Glutamatergic neuron (in vitro differentiated cells): ENCODE data around the gene LRRC43. TPM values are rescaled to one million over a fixed set of nuclear protein-coding genes. Genes with fewer than 3 reads are reported as not detected.

ENCODE experiments used
- DNase-seq: peaks from one replicate; pipeline ENCODE4 v3.0.0; 2022
- H3K27ac Mint-ChIP-seq: one replicate; pipeline ENCODE4 v1.8.0; 2020; ENCODE audit warnings: mild to moderate bottlenecking, mixed read lengths, inconsistent platforms; ENCODE audit not compliant: unreplicated experiment
- H3K27me3 Mint-ChIP-seq: one replicate; pipeline ENCODE4 v1.8.0; 2020; ENCODE audit warnings: mild to moderate bottlenecking, moderate library complexity, mixed read lengths, inconsistent platforms; ENCODE audit not compliant: unreplicated experiment
- H3K36me3 Mint-ChIP-seq: one replicate; pipeline ENCODE4 v1.8.0; 2020; ENCODE audit warnings: mild to moderate bottlenecking, mixed read lengths, inconsistent platforms; ENCODE audit not compliant: unreplicated experiment
- H3K4me1 Mint-ChIP-seq: one replicate; pipeline ENCODE4 v1.8.0; 2020; ENCODE audit warnings: mild to moderate bottlenecking, low read depth, mixed read lengths, inconsistent platforms; ENCODE audit not compliant: unreplicated experiment
- H3K4me3 Mint-ChIP-seq: one replicate; pipeline ENCODE4 v1.8.0; 2020; ENCODE audit warnings: mild to moderate bottlenecking, mixed read lengths, inconsistent platforms; ENCODE audit not compliant: unreplicated experiment
- H3K9me3 Mint-ChIP-seq: one replicate; pipeline ENCODE4 v1.8.0; 2020; ENCODE audit warnings: mild to moderate bottlenecking, moderate library complexity, mixed read lengths, inconsistent platforms; ENCODE audit not compliant: unreplicated experiment
- total RNA-seq: library from RNA; stranded (reverse); fragmentation: NEBNext Ultra II Directional; extraction: Animal tissue kit (Norgen Biotek cat#: 25700); gene quantifications from one replicate; pipeline ENCODE4 v1.2.1, GENCODE V29; 2021; ENCODE audit not compliant: unreplicated experiment
- TF ChIP-seq, protein P1 (sequence below): fragments of 200-600 bp; sonication (generic); IDR thresholded peaks from one replicate; pipeline ENCODE4 v1.5.0; 2021; ENCODE audit not compliant: partially characterized antibody, unreplicated experiment

Gene LRRC43
- total RNA-seq, 1 donor from 2014 or later: 4.3 TPM

DNA sequence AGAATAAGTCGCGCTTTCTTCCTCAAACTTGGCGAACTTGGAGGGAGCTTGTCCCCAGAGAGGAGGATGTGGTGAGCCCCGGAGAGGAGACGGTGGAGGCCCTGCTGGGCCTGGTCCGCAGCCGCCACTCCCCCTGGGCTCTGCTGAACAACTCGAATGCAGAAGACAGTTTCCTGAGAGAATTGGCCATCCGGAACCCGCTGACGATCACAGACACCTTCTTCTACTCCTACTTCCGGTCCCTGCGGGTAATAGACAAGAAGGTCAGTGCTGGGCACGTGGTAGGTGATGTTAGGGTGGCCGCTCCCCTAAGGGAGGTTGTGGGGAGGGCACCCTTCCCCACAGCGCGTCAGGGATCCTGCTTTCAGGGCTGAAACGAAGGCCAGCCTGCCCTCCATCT is 1.6 kb downstream of the LRRC43 start:
- Mint-ChIP-seq H3K4me3 (peak overlapping the region; percentile 52), H3K36me3 (no peaks in the 10 kb centered on the region), H3K27ac (no peak overlapping the region), H3K27me3 (peaks cover 5% of the 10 kb centered on the region), H3K9me3 (peaks cover 8% of the 10 kb centered on the region), H3K4me1 (peaks cover 3% of the 10 kb centered on the region)
- TF ChIP-seq, protein P1, sequence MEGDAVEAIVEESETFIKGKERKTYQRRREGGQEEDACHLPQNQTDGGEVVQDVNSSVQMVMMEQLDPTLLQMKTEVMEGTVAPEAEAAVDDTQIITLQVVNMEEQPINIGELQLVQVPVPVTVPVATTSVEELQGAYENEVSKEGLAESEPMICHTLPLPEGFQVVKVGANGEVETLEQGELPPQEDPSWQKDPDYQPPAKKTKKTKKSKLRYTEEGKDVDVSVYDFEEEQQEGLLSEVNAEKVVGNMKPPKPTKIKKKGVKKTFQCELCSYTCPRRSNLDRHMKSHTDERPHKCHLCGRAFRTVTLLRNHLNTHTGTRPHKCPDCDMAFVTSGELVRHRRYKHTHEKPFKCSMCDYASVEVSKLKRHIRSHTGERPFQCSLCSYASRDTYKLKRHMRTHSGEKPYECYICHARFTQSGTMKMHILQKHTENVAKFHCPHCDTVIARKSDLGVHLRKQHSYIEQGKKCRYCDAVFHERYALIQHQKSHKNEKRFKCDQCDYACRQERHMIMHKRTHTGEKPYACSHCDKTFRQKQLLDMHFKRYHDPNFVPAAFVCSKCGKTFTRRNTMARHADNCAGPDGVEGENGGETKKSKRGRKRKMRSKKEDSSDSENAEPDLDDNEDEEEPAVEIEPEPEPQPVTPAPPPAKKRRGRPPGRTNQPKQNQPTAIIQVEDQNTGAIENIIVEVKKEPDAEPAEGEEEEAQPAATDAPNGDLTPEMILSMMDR: no peak
- no peak for DNase-seq

DNA sequence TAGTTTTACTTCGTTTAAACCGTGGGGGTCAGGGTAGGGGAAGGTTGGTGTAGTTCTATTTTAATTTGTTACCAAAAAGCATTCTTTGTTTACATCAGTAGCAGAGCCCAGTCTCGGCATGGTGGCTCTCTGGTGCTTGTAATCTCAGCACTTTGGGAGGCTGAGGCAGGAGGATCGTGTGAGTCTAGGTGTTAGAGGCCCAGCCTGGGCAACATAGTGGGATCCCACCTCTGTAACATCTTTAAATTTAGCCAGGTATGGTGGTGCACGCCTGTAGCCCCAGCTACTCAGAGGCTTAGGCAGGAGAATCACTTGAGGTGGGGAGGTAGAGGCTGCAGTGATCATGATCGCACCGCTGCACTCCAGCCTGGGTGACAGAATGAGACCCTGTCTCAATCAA is 2.2 kb downstream of the LRRC43 start:
- Mint-ChIP-seq H3K36me3 (no peaks in the 10 kb centered on the region), H3K27me3 (peaks cover 5% of the 10 kb centered on the region), H3K27ac (no peak overlapping the region), H3K4me3 (no peak overlapping the region), H3K4me1 (peaks cover 3% of the 10 kb centered on the region), H3K9me3 (peaks cover 8% of the 10 kb centered on the region)
- DNase-seq: no peak
- TF ChIP-seq, protein P1: no peak

DNA sequence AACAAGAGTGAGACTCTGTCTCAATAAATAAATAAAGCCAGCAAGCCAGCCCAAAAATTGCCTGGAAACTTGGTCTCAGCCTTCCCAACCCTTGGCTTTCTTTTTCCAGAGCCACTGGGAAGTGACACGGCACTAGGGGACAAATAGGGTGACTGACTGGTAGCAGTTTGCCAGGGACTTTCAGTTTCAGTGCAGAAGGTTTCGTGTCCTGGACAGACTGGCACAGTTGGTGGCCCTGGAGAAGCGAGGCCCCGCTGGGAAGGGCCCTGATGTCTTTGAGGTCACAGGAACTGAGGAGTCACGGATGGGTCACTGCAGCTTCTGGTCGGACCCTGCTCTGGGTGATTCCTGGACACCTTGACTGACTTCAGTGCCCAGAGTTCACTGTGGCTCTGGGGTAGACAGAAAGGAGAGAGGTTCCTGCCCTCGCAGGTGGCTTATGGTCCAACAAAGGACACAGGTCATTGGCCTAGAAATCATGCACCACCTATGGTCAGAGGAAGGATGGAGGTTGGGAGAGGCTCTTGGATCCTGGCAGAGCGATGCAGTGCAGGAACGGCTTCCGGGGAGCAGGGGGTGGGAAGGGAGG is 2.7 kb downstream of the LRRC43 start:
- H3K27ac Mint-ChIP-seq: no peak overlapping the region
- H3K27me3 Mint-ChIP-seq: peaks cover 5% of the 10 kb centered on the region
- no peak overlapping the region for H3K4me3 Mint-ChIP-seq
- peaks cover 8% of the 10 kb centered on the region for H3K9me3 Mint-ChIP-seq
- H3K4me1 Mint-ChIP-seq: peaks cover 3% of the 10 kb centered on the region
- H3K36me3 Mint-ChIP-seq: no peaks in the 10 kb centered on the region
- TF ChIP-seq, protein P1: no peak
- no peak for DNase-seq

DNA sequence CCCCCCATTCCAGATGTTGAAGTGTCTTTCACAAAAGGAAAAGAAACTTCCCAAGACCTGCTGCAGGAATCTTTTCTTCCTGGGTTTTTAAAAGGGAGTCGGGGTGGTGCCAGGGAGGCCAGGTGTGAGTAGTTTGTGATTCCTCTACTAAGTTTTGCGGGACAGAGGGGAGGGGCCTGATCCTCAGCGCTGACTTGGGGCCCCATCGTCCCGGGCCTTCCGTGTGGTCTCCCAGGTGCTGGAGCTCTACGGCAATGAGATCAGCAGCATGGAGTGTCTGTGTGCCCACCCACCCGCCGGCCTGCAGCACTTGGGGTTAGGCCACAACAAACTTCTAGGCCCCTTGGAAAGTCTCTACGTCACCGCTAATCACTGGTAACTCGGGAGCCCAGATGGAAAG is 4.5 kb downstream of the LRRC43 start:
- Mint-ChIP-seq H3K4me1 (peaks cover 3% of the 10 kb centered on the region), H3K4me3 (no peak overlapping the region), H3K9me3 (peaks cover 8% of the 10 kb centered on the region), H3K36me3 (no peaks in the 10 kb centered on the region), H3K27ac (no peak overlapping the region), H3K27me3 (peaks cover 3% of the 10 kb centered on the region)
- TF ChIP-seq, protein P1: no peak
- no peak for DNase-seq

DNA sequence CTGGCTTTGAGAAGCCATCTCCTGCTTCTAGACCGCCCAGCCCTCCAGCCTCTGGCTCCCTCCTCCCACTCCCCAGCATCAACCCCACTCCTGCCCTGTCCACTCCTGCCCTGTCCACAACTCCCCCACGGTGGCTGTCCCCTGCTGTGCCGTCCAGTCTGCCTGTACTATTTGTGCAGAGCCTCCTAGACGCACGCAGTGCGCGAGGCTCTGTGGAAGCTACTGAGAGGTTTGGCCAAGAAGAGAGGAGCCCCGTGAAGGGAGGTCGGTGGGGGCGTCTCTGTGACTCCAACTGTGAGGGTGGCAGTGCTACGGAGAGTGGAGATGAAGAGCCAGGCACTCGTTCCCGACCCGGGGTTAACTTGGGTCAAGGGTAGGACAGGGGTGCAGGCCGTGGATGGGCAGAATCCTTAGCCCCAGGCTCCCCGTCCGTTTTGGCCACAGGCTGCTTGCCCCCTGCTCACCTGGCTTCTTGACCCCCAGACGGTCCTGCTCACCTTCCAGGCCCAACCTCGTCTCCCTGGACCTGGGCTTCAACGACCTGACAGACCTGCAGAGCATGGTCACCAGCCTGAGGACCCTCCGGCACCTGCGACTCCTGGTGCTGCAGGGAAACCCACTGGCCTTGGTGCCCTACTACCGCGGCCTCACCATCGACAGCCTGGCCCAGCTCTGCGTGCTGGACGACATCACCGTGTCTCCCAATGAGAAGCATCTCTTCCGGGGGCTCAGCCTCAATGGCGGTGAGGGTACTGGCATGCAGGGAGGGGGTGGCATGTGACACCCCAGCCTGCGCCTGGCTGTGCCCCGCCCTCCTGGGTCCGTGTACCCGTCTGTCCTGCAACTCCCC is 6.9 kb downstream of the LRRC43 start:
- peaks cover 2% of the 10 kb centered on the region for H3K9me3 Mint-ChIP-seq
- H3K27me3 Mint-ChIP-seq: no peaks in the 10 kb centered on the region
- DNase-seq: no peak
- no peak overlapping the region for H3K4me3 Mint-ChIP-seq
- TF ChIP-seq, protein P1: no peak
- H3K4me1 Mint-ChIP-seq: no peaks in the 10 kb centered on the region
- no peak overlapping the region for H3K27ac Mint-ChIP-seq
- peaks cover 2% of the 10 kb centered on the region for H3K36me3 Mint-ChIP-seq
